ENCODE results near the gene CHODL. TPM values are rescaled to one million over a fixed set of nuclear protein-coding genes. Genes with fewer than 3 reads are reported as not detected.

The CHODL gene
- total RNA-seq, 1 experiment from 2014 or later: not detected

DNA sequence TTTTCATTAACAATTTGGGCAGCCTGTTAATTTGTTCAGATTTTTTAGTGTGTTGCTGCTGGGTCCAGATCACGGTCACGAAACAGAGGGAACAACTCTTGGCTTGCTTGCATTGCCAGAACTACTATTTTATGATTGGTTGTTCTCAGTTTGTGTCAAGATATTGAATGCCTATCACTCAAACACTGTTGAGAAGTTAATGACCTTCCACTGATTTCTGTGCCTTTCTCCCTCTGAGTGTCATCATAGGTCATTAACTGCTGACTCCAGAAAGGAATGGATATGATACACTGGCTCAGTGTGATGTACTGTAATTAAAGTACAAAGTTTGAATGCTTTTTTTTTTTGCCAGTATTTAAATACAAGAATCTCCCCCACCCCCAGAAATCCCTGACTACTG, 9.2 kb downstream of the CHODL start:
- no peak for DNase-seq
- H3K27ac ChIP-seq: no peak overlapping the region
- no peaks in the 10 kb centered on the region for H3K36me3 ChIP-seq
- peaks cover 6% of the 10 kb centered on the region for H3K4me1 ChIP-seq
- no peaks in the 10 kb centered on the region; the same call in 1 of the 2 replicates for H3K9me3 ChIP-seq (replicated peaks)
- peaks cover 3% of the 10 kb centered on the region; the same call in 1 of the 2 replicates for H3K27me3 ChIP-seq
- H3K4me3 ChIP-seq: no peak overlapping the region

DNA sequence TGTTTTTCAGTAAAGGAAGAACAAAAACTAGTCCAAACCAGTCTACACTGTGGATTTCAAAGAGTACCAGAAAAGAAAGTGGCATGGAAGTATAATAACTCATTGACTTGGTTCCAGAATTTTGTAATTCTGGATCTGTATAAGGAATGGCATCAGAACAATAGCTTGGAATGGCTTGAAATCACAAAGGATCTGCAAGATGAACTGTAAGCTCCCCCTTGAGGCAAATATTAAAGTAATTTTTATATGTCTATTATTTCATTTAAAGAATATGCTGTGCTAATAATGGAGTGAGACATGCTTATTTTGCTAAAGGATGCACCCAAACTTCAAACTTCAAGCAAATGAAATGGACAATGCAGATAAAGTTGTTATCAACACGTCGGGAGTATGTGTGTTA, 21.3 kb downstream of the CHODL start:
- Histone ChIP-seq H3K9me3 (replicated peaks) (no peaks in the 10 kb centered on the region), H3K4me3 (no peak overlapping the region), H3K36me3 (no peaks in the 10 kb centered on the region), H3K27me3 (no peaks in the 10 kb centered on the region), H3K4me1 (no peaks in the 10 kb centered on the region), H3K27ac (no peak overlapping the region)
- no peak for DNase-seq

DNA sequence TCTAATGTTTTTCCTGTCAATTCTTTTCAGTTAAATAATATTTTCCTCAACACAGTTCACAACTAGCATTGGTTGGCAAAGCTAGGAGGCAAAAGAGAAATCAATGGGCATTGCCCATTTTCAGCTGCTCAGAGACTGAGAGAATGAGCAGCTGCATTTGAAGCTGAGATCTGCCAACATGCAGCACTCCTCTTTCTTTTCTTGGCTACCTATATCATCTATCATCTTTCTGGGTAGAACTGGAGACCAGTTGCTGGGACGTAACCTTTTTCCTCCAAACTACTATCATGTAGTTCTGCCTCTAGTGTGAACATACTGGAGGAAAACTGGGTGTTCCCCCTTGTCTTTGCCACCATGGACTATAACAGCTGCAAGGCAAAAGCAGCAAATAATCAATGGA, 22.9 kb downstream of the CHODL start:
- Histone ChIP-seq H3K4me1 (no peaks in the 10 kb centered on the region), H3K9me3 (replicated peaks) (no peaks in the 10 kb centered on the region), H3K4me3 (no peak overlapping the region), H3K27ac (no peak overlapping the region), H3K27me3 (no peaks in the 10 kb centered on the region), H3K36me3 (no peaks in the 10 kb centered on the region)
- no peak for DNase-seq

GRCh38 chr21:18268906-18269305, 24.3 kb downstream of the CHODL start:
- H3K36me3 ChIP-seq: no peaks in the 10 kb centered on the region
- H3K4me1 ChIP-seq: no peaks in the 10 kb centered on the region
- H3K27me3 ChIP-seq: no peaks in the 10 kb centered on the region
- no peak overlapping the region for H3K27ac ChIP-seq
- no peak for DNase-seq
- H3K9me3 ChIP-seq (replicated peaks): no peaks in the 10 kb centered on the region
- H3K4me3 ChIP-seq: no peak overlapping the region

GRCh38 chr21:18269856-18270255, 25.2 kb downstream of the CHODL start:
- DNase-seq: peak in 1 of 2 experiments; percentile 14
- H3K4me3 ChIP-seq: no peak overlapping the region
- no peaks in the 10 kb centered on the region for H3K4me1 ChIP-seq
- no peaks in the 10 kb centered on the region for H3K27me3 ChIP-seq
- H3K9me3 ChIP-seq (replicated peaks): no peaks in the 10 kb centered on the region
- no peaks in the 10 kb centered on the region for H3K36me3 ChIP-seq
- H3K27ac ChIP-seq: no peak overlapping the region

GRCh38 chr21:18273400-18273799, 28.8 kb downstream of the CHODL start:
- H3K27ac ChIP-seq: no peak overlapping the region
- no peaks in the 10 kb centered on the region for H3K4me1 ChIP-seq
- H3K36me3 ChIP-seq: no peaks in the 10 kb centered on the region
- H3K27me3 ChIP-seq: no peaks in the 10 kb centered on the region
- no peak overlapping the region for H3K4me3 ChIP-seq
- no peaks in the 10 kb centered on the region for H3K9me3 ChIP-seq (replicated peaks)
- DNase-seq: no peak

DNA sequence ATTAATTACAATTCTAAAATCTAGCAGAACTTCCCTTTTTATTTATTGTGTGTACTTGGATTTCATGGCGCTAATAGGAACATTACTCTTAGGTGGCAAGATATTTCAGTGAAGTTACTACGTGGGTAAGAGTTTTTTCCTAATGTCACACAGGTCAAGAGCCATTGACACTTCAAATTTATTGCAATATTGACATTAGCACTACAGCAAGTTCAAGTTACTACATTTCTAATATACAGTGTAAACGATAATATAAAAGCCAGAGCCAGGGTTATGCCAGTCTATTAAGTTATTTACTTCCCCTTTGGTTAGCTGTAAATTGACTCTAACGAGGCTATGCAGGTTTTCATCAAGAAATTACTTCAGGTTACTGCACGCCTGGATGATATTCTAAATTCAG, 29.7 kb downstream of the CHODL start:
- Histone ChIP-seq H3K27me3 (no peaks in the 10 kb centered on the region), H3K27ac (no peak overlapping the region), H3K4me3 (no peak overlapping the region), H3K4me1 (no peaks in the 10 kb centered on the region), H3K36me3 (no peaks in the 10 kb centered on the region), H3K9me3 (replicated peaks) (no peaks in the 10 kb centered on the region)
- DNase-seq: no peak

DNA sequence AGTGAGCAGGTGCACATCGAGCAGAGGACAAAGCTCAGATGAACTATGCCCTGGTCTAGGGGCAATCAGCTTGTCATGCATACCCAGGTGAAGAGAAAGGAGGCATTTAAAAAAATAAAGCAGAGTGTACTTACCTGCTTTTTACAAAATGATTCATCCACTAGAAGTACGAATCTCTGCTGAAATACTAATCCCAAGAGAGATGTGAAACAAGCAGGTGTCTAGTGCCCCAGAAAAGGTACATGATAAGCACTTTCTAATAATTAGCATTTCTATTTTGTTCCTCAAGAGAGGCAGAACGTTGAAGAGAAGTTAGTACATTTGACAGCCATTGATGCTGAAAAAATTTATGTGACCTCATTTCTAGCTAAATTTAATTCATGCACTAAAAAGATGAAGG, 31.1 kb downstream of the CHODL start:
- H3K4me1 ChIP-seq: no peaks in the 10 kb centered on the region
- H3K9me3 ChIP-seq (replicated peaks): no peaks in the 10 kb centered on the region
- no peaks in the 10 kb centered on the region for H3K36me3 ChIP-seq
- no peak for DNase-seq
- H3K27ac ChIP-seq: no peak overlapping the region
- H3K4me3 ChIP-seq: no peak overlapping the region
- H3K27me3 ChIP-seq: no peaks in the 10 kb centered on the region

GRCh38 chr21:18285379-18285778, 40.7 kb downstream of the CHODL start:
- H3K9me3 ChIP-seq (replicated peaks): no peaks in the 10 kb centered on the region
- H3K36me3 ChIP-seq: no peaks in the 10 kb centered on the region
- DNase-seq: no peak
- H3K27me3 ChIP-seq: no peaks in the 10 kb centered on the region
- H3K4me3 ChIP-seq: no peak overlapping the region
- no peak overlapping the region for H3K27ac ChIP-seq
- no peaks in the 10 kb centered on the region for H3K4me1 ChIP-seq

DNA sequence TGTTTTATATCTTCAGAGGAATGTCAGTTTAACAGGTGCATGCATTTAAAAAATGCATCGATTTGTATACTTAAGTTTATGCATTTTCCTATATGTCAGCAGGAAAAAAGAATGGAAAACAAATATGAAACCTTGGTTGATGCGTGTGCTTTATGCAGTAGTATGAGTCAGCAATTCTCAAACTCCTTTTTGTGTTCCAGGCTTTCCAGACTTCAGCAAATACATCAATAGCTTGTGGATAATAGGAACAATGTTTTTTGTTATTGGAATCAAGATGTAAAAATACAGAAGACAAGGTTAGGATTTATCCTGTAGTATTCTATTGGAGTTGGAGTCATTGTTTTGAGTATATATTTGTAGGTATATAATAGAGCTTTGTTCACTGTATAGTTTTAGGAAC, 45.2 kb downstream of the CHODL start:
- Histone ChIP-seq H3K27ac (no peak overlapping the region), H3K4me3 (no peak overlapping the region), H3K4me1 (no peaks in the 10 kb centered on the region), H3K36me3 (no peaks in the 10 kb centered on the region), H3K27me3 (no peaks in the 10 kb centered on the region), H3K9me3 (replicated peaks) (no peaks in the 10 kb centered on the region)
- DNase-seq: no peak

DNA sequence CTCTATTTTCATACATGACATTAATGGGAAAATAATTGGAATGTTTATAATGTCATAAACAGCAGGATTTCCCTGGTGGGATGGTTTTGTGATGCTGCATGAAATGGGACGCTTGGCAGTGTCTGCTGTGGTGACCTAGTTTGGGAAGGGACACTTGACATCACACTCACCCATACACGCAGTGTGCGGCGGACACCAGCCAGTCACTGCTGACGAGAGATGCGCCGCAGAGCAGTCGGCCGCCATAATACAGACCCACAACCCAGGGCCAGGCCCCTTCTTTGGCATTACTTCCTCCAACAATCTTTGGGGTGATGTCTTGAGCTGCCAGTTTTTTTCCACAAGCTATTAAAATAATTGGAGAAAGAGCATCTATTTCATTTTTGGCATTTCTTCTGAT, 49.5 kb downstream of the CHODL start:
- Histone ChIP-seq H3K27me3 (no peaks in the 10 kb centered on the region), H3K27ac (no peak overlapping the region), H3K36me3 (no peaks in the 10 kb centered on the region), H3K4me1 (no peaks in the 10 kb centered on the region), H3K4me3 (no peak overlapping the region), H3K9me3 (replicated peaks) (no peaks in the 10 kb centered on the region)
- DNase-seq: no peak

- H3K27ac ChIP-seq: no peak overlapping the region
- no peak overlapping the region for H3K4me3 ChIP-seq
- DNase-seq: no peak
- no peaks in the 10 kb centered on the region for H3K4me1 ChIP-seq
- no peaks in the 10 kb centered on the region for H3K9me3 ChIP-seq (replicated peaks)
- no peaks in the 10 kb centered on the region for H3K27me3 ChIP-seq
- no peaks in the 10 kb centered on the region for H3K36me3 ChIP-seq
Observed at GRCh38 chr21:18298228-18298627, 53.6 kb downstream of the CHODL start.

Other genes starting within 250 kb of the CHODL start
- gene TMPRSS15, start 159.0 kb downstream of the CHODL start, total RNA-seq (2014; rRNA removed; shearing (Covaris generic)): not detected in 2 replicates

All from SJCRH30 (cell line).